Parathyroid adenoma (tissue), 2 donors: ENCODE measurements around the gene ASPRV1.
"Not testable (repeated sequence)": the region's sequence is repeated elsewhere in the genome, so short reads cannot be mapped to it uniquely, and the experiment has no call there.

ENCODE experiments used
- H2AFZ ChIP-seq: fragments of 300-600 bp; sonication (generic); one replicate; pipeline ENCODE4 v1.7.0; 2017; ENCODE audit warnings: antibody characterized with exemption, mild to moderate bottlenecking
- H3K27ac ChIP-seq: fragments of 300-600 bp; sonication (generic); one replicate; pipeline ENCODE4 v1.7.0; 2017
- H3K27me3 ChIP-seq: fragments of 300-600 bp; sonication (generic); one replicate; pipeline ENCODE4 v1.7.0; 2017; ENCODE audit warnings: low read length; ENCODE audit not compliant: control insufficient read depth, insufficient read depth
- H3K36me3 ChIP-seq: fragments of 300-600 bp; sonication (generic); one replicate; pipeline ENCODE4 v1.7.0; 2017; ENCODE audit warnings: low read length; ENCODE audit not compliant: control insufficient read depth, insufficient read depth
- H3K4me1 ChIP-seq: fragments of 300-600 bp; sonication (generic); one replicate; pipeline ENCODE4 v1.7.0; 2017; ENCODE audit warnings: control low read depth
- H3K4me2 ChIP-seq: fragments of 300-600 bp; sonication (generic); one replicate; pipeline ENCODE4 v1.7.0; 2017; ENCODE audit warnings: low read length
- H3K4me3 ChIP-seq: fragments of 300-600 bp; sonication (generic); one replicate; pipeline ENCODE4 v1.7.0; 2017; ENCODE audit warnings: low read depth, low read length
- H3K79me2 ChIP-seq: fragments of 300-600 bp; sonication (generic); one replicate; pipeline ENCODE4 v1.7.0; 2017; ENCODE audit warnings: control low read depth
- H3K9ac ChIP-seq: fragments of 300-600 bp; sonication (generic); one replicate; pipeline ENCODE4 v1.7.0; 2017; ENCODE audit warnings: mild to moderate bottlenecking
- H3K9me3 ChIP-seq: fragments of 300-600 bp; sonication (generic); one replicate; pipeline ENCODE4 v1.7.0; 2017; ENCODE audit warnings: low read length; ENCODE audit not compliant: control insufficient read depth
- TF ChIP-seq, protein P1 (sequence below): fragments of 300-600 bp; sonication (generic); IDR thresholded peaks from one replicate; pipeline ENCODE4 v1.7.0; 2017; ENCODE audit warnings: antibody characterized with exemption, mild to moderate bottlenecking
- donor health status: primary hyperparathyroidism.

ASPRV1 gene

GRCh38 chr2:69957965-69958364 is 3.5 kb downstream of the ASPRV1 start:
- TF ChIP-seq, protein P1, sequence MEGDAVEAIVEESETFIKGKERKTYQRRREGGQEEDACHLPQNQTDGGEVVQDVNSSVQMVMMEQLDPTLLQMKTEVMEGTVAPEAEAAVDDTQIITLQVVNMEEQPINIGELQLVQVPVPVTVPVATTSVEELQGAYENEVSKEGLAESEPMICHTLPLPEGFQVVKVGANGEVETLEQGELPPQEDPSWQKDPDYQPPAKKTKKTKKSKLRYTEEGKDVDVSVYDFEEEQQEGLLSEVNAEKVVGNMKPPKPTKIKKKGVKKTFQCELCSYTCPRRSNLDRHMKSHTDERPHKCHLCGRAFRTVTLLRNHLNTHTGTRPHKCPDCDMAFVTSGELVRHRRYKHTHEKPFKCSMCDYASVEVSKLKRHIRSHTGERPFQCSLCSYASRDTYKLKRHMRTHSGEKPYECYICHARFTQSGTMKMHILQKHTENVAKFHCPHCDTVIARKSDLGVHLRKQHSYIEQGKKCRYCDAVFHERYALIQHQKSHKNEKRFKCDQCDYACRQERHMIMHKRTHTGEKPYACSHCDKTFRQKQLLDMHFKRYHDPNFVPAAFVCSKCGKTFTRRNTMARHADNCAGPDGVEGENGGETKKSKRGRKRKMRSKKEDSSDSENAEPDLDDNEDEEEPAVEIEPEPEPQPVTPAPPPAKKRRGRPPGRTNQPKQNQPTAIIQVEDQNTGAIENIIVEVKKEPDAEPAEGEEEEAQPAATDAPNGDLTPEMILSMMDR = no peak
- Histone ChIP-seq H2AFZ (no peak overlapping the region), H3K4me3 (no peak overlapping the region), H3K36me3 (no peaks in the 10 kb centered on the region), H3K4me1 (no peaks in the 10 kb centered on the region), H3K9ac (no peak overlapping the region), H3K27me3 (no peaks in the 10 kb centered on the region), H3K9me3 (no peaks in the 10 kb centered on the region), H3K27ac (no peak overlapping the region), H3K79me2 (no peaks in the 10 kb centered on the region), H3K4me2 (no peak overlapping the region)

DNA sequence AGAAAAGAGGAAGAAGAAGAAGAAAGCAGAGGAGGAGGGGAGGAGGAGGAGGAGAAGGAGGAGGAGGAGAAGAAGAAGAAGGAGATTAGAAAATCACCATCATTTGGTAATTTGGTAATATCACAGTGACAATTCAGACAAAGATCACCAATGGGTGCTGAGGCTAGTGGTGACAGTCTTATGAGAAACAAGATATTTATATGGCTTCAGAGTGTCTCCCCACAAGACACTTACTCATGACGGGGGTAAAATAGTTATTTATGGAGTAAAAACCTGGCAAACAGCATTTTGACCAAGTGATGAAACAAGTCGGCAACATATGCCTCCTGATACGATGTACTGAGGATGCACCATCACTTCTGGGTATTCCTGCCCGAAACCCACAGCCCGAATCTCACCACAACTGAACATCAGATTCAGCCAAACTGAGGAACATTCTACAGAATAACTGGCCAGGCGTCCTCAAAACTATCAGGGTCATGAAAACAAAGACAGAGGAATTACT is 4.9 kb downstream of the ASPRV1 start:
- H2AFZ ChIP-seq = no peak overlapping the region
- H3K36me3 ChIP-seq = no peaks in the 10 kb centered on the region
- no peak overlapping the region for H3K4me2 ChIP-seq
- H3K4me3 ChIP-seq = no peak overlapping the region
- H3K9ac ChIP-seq = no peak overlapping the region
- TF ChIP-seq, protein P1 = no peak
- no peaks in the 10 kb centered on the region for H3K79me2 ChIP-seq
- H3K27ac ChIP-seq = no peak overlapping the region
- H3K4me1 ChIP-seq = no peaks in the 10 kb centered on the region
- no peaks in the 10 kb centered on the region for H3K27me3 ChIP-seq
- no peaks in the 10 kb centered on the region for H3K9me3 ChIP-seq

DNA sequence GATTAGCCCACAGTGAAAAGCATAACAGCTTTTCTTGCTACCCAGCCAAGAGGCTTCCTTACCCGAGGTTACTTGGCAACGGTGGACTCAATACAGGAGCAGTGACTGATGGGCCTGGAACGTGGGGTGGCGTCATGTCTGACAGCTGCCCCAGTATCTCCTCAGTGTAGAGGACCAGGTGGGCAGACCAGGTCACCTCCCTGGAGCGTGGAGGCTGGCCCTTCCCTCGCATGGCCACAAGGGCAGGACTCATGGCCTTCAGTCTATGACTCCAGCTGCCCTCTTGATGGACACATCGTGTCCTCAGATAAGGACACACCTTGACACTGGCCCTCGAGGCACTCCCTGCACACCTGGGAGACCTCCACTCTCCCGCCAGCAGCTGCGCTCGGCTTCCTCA is 6.4 kb downstream of the ASPRV1 start:
- Histone ChIP-seq H3K4me1 (no peaks in the 10 kb centered on the region), H3K9me3 (no peaks in the 10 kb centered on the region), H3K4me3 (no peak overlapping the region), H3K27ac (no peak overlapping the region), H3K79me2 (no peaks in the 10 kb centered on the region), H3K4me2 (no peak overlapping the region), H3K9ac (no peak overlapping the region), H3K27me3 (no peaks in the 10 kb centered on the region), H2AFZ (no peak overlapping the region), H3K36me3 (no peaks in the 10 kb centered on the region)
- TF ChIP-seq, protein P1 = no peak

DNA sequence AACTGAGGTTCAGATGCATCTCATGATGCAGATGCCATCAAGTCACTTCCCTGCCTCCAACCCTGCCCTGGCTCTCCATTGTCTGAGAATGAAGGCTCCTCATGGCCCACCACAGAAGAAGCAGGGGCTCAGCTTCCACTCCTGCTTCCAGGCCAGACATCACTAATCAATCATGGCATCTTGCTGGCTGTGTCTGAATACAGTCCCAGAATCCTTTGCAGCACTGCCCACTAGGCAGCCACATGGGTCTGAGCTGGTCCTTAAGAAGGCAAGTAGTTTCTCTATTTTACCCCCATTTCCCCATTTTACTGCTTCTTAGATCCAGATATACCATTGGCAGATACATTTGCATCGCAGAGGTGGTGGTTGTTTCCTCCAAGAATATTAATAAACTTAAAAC is 7.3 kb downstream of the ASPRV1 start:
- Histone ChIP-seq H3K79me2 (no peaks in the 10 kb centered on the region), H3K36me3 (no peaks in the 10 kb centered on the region), H3K9ac (no peak overlapping the region), H3K4me3 (no peak overlapping the region), H3K4me2 (no peak overlapping the region), H3K27ac (no peak overlapping the region), H2AFZ (no peak overlapping the region), H3K27me3 (no peaks in the 10 kb centered on the region), H3K9me3 (no peaks in the 10 kb centered on the region), H3K4me1 (no peaks in the 10 kb centered on the region)
- TF ChIP-seq, protein P1 = no peak

GRCh38 chr2:69952336-69953115 is 8.9 kb downstream of the ASPRV1 start:
- TF ChIP-seq, protein P1 = no peak
- Histone ChIP-seq H3K79me2 (no peaks in the 10 kb centered on the region), H3K4me3 (no peak overlapping the region), H2AFZ (no peak overlapping the region), H3K9ac (no peak overlapping the region), H3K4me1 (no peaks in the 10 kb centered on the region), H3K9me3 (no peaks in the 10 kb centered on the region), H3K36me3 (no peaks in the 10 kb centered on the region), H3K4me2 (no peak overlapping the region), H3K27ac (no peak overlapping the region), H3K27me3 (no peaks in the 10 kb centered on the region)

DNA sequence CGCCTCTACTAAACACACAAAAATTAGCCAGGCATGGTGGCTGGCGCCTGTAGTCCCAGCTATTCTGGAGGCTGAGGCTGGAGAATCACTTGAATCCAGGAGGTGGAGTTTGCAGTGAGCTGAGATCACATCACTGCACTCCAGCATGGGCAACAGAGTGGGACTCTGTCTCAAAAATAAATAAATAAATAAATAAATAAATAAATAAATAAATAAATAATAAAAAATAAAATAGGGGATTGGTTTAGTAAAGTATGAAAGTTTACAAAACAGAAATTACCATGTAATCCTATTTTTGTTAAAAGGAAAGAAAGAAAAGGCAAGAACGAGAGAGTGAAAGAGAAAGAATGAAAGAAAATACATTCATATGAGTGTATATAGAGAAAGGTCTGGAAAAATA is 10.8 kb downstream of the ASPRV1 start:
- H2AFZ ChIP-seq, H3K4me3 ChIP-seq, H3K27me3 ChIP-seq, H3K4me1 ChIP-seq, H3K27ac ChIP-seq, H3K4me2 ChIP-seq, H3K79me2 ChIP-seq, H3K9ac ChIP-seq, H3K9me3 ChIP-seq, H3K36me3 ChIP-seq: not testable (repeated sequence)
